ENCODE results near the gene DENND10. TPM values are rescaled to one million over a fixed set of nuclear protein-coding genes. Genes with fewer than 3 reads are reported as not detected.

DENND10 gene
- total RNA-seq, 2 experiments from 2014 or later = 40.4 to 45.6 TPM

DNA sequence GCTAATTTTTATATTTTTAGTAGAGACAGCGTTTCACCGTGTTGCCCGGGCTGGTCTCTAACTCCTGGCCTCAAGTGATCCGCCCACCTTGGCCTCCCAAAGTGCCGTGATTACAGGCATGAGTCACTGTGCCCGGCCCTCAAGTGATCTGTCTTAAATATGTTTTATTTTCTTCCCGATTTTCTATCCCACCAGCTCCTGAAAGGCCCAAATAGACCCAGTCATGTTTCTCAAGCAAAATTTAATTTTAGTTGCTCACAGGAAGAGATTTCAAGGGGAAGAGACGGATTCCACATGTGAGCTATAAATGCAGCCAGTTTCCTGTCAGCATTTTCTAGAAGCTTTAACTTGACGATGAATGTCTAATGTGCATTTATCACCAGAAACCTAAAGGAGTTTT, 12.0 kb downstream of the DENND10 start:
- no peak for ATAC-seq (ENCODE audit: poor library complexity)
- H3K36me3 ChIP-seq (ENCODE audit: insufficient read depth, low read length) = peaks cover 63% of the 10 kb centered on the region
- no peak overlapping the region for H3K4me3 ChIP-seq (ENCODE audit: low read length)
- Mint-ChIP-seq H3K27me3 (no peaks in the 10 kb centered on the region), H3K9me3 (no peaks in the 10 kb centered on the region), H3K4me1 (ENCODE audit: low read depth) (peaks cover 10% of the 10 kb centered on the region), H3K27ac (no peak overlapping the region), H3K36me3 (ENCODE audit: low read depth) (peaks cover 65% of the 10 kb centered on the region), H3K4me3 (no peak overlapping the region)
- ChIA-PET CTCF (no interaction called here), POLR2A (interaction anchor here (1.1 to 2.0 kb wide), 2 partner anchors 12 to 16 kb away, joined by 5 to 7 read pairs; partner anchors contain the start of gene DENND10)
- H3K27ac ChIP-seq (ENCODE audit: low read depth in 1 of 2, low read length in 2 of 2) = no peak overlapping the region
- no peak for DNase-seq
- H3K27me3 ChIP-seq (ENCODE audit: control insufficient read depth in 1 of 2, insufficient read depth in 2 of 2, low read length in 2 of 2) = no peaks in the 10 kb centered on the region
- H3K4me1 ChIP-seq (ENCODE audit: insufficient read depth, low read length) = peaks cover 5% of the 10 kb centered on the region
- intact Hi-C loops (cut with DNase I, micrococcal nuclease) = no loop called here
- H3K9me3 ChIP-seq (ENCODE audit: control insufficient read depth in 1 of 2, insufficient read depth in 1 of 2, low read length in 2 of 2) = no peaks in the 10 kb centered on the region
- TF ChIP-seq, protein P1, sequence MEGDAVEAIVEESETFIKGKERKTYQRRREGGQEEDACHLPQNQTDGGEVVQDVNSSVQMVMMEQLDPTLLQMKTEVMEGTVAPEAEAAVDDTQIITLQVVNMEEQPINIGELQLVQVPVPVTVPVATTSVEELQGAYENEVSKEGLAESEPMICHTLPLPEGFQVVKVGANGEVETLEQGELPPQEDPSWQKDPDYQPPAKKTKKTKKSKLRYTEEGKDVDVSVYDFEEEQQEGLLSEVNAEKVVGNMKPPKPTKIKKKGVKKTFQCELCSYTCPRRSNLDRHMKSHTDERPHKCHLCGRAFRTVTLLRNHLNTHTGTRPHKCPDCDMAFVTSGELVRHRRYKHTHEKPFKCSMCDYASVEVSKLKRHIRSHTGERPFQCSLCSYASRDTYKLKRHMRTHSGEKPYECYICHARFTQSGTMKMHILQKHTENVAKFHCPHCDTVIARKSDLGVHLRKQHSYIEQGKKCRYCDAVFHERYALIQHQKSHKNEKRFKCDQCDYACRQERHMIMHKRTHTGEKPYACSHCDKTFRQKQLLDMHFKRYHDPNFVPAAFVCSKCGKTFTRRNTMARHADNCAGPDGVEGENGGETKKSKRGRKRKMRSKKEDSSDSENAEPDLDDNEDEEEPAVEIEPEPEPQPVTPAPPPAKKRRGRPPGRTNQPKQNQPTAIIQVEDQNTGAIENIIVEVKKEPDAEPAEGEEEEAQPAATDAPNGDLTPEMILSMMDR (IDR thresholded peaks at IDR 0.05) = no peak

DNA sequence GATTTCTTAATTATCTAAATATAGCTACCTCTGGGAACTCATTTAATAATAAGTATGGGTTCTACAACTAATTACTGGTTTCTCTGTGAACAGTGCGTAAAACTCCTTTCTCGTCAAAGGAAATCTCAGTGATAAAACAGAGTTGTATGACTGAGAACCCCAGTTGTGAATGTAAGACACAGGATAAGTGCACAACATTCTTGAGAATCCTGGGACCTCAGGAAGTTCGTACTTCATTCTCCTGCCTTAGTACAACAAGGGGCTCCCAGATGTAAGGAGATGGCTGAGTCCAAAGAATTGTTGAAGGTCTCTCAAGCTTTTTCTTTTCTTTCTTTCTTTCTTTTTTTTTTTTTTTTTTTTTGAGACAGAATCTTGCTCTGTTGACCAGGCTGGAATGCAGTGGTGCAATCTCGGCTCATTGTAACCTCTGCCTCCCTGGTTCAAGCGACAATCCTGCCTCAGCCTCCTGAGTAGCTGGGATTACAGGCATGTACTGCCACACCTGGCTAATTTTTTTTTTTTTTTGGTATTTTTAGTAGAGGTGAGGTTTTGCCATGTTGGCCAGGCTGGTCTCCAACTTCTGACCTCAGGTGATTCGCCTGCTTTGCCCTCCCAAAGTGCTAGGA, 12.5 kb downstream of the DENND10 start:
- no peak overlapping the region for H3K4me3 ChIP-seq (ENCODE audit: low read length)
- ChIA-PET CTCF (no interaction called here), POLR2A (interaction anchor here (2.0 kb wide), 1 partner anchor 15 kb away, joined by 7 read pairs; no protein-coding TSS in a partner anchor)
- H3K27ac ChIP-seq (ENCODE audit: low read depth in 1 of 2, low read length in 2 of 2) = no peak overlapping the region
- H3K36me3 Mint-ChIP-seq (ENCODE audit: low read depth) = peaks cover 67% of the 10 kb centered on the region
- peaks cover 10% of the 10 kb centered on the region for H3K4me1 Mint-ChIP-seq (ENCODE audit: low read depth)
- H3K4me3 Mint-ChIP-seq = no peak overlapping the region
- DNase-seq (no peak), ATAC-seq (ENCODE audit: poor library complexity) (no peak)
- no peaks in the 10 kb centered on the region for H3K27me3 Mint-ChIP-seq
- H3K9me3 ChIP-seq (ENCODE audit: control insufficient read depth in 1 of 2, insufficient read depth in 1 of 2, low read length in 2 of 2) = no peaks in the 10 kb centered on the region
- no peaks in the 10 kb centered on the region for H3K27me3 ChIP-seq (ENCODE audit: control insufficient read depth in 1 of 2, insufficient read depth in 2 of 2, low read length in 2 of 2)
- H3K9me3 Mint-ChIP-seq = no peaks in the 10 kb centered on the region
- H3K4me1 ChIP-seq (ENCODE audit: insufficient read depth, low read length) = peaks cover 5% of the 10 kb centered on the region
- TF ChIP-seq, protein P1 (IDR thresholded peaks at IDR 0.05) = no peak
- no peak overlapping the region for H3K27ac Mint-ChIP-seq
- H3K36me3 ChIP-seq (ENCODE audit: insufficient read depth, low read length) = peaks cover 62% of the 10 kb centered on the region
- intact Hi-C loops (cut with DNase I, micrococcal nuclease) = no loop called here

DNA sequence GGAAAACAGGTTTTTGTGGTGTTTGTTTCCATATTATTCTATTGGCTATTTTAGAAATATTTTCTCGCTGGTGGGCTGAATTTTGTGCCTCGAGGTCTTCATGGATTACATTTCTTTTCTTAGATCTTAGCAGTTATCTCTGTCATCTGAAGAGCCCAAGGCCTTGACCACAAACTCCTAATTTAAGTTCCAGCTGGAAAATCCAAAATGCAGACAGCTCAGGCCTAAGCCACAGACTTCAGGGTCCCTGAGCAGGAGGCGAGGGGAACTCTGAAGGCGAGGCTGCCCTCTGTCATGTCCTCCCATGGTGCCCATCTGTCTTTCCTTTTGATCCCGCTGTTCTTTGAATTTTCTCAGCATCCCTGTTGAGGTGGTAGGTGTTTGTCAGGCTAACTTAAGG, 14.3 kb downstream of the DENND10 start:
- intact Hi-C loops (cut with DNase I, micrococcal nuclease) = no loop called here
- Histone ChIP-seq H3K9me3 (ENCODE audit: control insufficient read depth in 1 of 2, insufficient read depth in 1 of 2, low read length in 2 of 2) (no peaks in the 10 kb centered on the region), H3K27ac (ENCODE audit: low read depth in 1 of 2, low read length in 2 of 2) (no peak overlapping the region), H3K27me3 (ENCODE audit: control insufficient read depth in 1 of 2, insufficient read depth in 2 of 2, low read length in 2 of 2) (no peaks in the 10 kb centered on the region), H3K4me3 (ENCODE audit: low read length) (no peak overlapping the region), H3K4me1 (ENCODE audit: insufficient read depth, low read length) (peaks cover 5% of the 10 kb centered on the region), H3K36me3 (ENCODE audit: insufficient read depth, low read length) (peaks cover 63% of the 10 kb centered on the region)
- Mint-ChIP-seq H3K27me3 (no peaks in the 10 kb centered on the region), H3K4me3 (no peak overlapping the region), H3K27ac (no peak overlapping the region), H3K36me3 (ENCODE audit: low read depth) (peaks cover 69% of the 10 kb centered on the region), H3K9me3 (no peaks in the 10 kb centered on the region), H3K4me1 (ENCODE audit: low read depth) (peaks cover 10% of the 10 kb centered on the region)
- ATAC-seq (ENCODE audit: poor library complexity) = no peak
- CTCF ChIA-PET = no interaction called here
- TF ChIP-seq, protein P1 (IDR thresholded peaks at IDR 0.05) = no peak
- POLR2A ChIA-PET = no interaction called here
- DNase-seq = no peak
